H1 (cell line): ENCODE results near the gene RNF186. TPM values are rescaled to one million over a fixed set of nuclear protein-coding genes. Genes with fewer than 3 reads are reported as not detected.

ENCODE experiments used
- KDM4A ChIP-seq: IDR thresholded peaks from one replicate; pipeline ENCODE4 v1.7.1; 2012; ENCODE audit warnings: low read depth, mild to moderate bottlenecking, moderate library complexity, low read length, inconsistent platforms; ENCODE audit not compliant: severe bottlenecking
- NRF1 ChIP-seq: IDR thresholded peaks from 2 replicates; pipeline ENCODE4 v1.6.1; 2011; ENCODE audit warnings: mild to moderate bottlenecking, low read depth, low read length, improper control_type of control experiment
- SIRT6 ChIP-seq: IDR thresholded peaks from one replicate; pipeline ENCODE4 v1.7.1; 2012; ENCODE audit warnings: low read length, inconsistent platforms
- ZNF274 ChIP-seq: IDR thresholded peaks from 2 replicates; pipeline ENCODE4 v1.7.0; 2012; ENCODE audit warnings: low read length, borderline replicate concordance; ENCODE audit errors: extremely low read depth
- polyA plus RNA-seq, 7 experiments: library from polyadenylated mRNA; depleted of rRNA in 3 of 7; stranded (reverse) in 5 of 7; unstranded in 2 of 7; fragments of >200 nt in 5 of 7; fragments of 200-250 nt in 2 of 7; gene quantifications; 1 replicate in 5 of 7; 2 replicates in 1 of 7; 4 replicates in 1 of 7; pipeline versions ENCODE4 v1.2.1 to v1.2.3, GENCODE V29; 2011 to 2013; ENCODE audit warnings: missing spikeins in 2 of 7, mixed read lengths in 2 of 7
- total RNA-seq: library from RNA; stranded (reverse); fragmentation: NEBNext Ultra II Directional; extraction: Animal tissue kit (Norgen Biotek cat#: 25700); gene quantifications from 2 replicates; pipeline ENCODE4 v1.2.1, GENCODE V29; 2021
- TF ChIP-seq, protein P1 (sequence below): fragments of 300-600 bp; sonication (generic); IDR thresholded peaks from 2 replicates; pipeline ENCODE4 v1.7.1; 2012; ENCODE audit warnings: low read length, moderate library complexity, mild to moderate bottlenecking, inconsistent platforms; ENCODE audit not compliant: insufficient replicate concordance

RNF186 gene
- total and polyA plus RNA-seq, 2 of the 8 experiments (the other 6 are each of a cell fraction or from before 2014, with no cell fraction given) = not detected

GRCh38 chr1:19850214-19850613 lies 35.1 kb upstream of the RNF186 start (continued):
- TF ChIP-seq, protein P1, sequence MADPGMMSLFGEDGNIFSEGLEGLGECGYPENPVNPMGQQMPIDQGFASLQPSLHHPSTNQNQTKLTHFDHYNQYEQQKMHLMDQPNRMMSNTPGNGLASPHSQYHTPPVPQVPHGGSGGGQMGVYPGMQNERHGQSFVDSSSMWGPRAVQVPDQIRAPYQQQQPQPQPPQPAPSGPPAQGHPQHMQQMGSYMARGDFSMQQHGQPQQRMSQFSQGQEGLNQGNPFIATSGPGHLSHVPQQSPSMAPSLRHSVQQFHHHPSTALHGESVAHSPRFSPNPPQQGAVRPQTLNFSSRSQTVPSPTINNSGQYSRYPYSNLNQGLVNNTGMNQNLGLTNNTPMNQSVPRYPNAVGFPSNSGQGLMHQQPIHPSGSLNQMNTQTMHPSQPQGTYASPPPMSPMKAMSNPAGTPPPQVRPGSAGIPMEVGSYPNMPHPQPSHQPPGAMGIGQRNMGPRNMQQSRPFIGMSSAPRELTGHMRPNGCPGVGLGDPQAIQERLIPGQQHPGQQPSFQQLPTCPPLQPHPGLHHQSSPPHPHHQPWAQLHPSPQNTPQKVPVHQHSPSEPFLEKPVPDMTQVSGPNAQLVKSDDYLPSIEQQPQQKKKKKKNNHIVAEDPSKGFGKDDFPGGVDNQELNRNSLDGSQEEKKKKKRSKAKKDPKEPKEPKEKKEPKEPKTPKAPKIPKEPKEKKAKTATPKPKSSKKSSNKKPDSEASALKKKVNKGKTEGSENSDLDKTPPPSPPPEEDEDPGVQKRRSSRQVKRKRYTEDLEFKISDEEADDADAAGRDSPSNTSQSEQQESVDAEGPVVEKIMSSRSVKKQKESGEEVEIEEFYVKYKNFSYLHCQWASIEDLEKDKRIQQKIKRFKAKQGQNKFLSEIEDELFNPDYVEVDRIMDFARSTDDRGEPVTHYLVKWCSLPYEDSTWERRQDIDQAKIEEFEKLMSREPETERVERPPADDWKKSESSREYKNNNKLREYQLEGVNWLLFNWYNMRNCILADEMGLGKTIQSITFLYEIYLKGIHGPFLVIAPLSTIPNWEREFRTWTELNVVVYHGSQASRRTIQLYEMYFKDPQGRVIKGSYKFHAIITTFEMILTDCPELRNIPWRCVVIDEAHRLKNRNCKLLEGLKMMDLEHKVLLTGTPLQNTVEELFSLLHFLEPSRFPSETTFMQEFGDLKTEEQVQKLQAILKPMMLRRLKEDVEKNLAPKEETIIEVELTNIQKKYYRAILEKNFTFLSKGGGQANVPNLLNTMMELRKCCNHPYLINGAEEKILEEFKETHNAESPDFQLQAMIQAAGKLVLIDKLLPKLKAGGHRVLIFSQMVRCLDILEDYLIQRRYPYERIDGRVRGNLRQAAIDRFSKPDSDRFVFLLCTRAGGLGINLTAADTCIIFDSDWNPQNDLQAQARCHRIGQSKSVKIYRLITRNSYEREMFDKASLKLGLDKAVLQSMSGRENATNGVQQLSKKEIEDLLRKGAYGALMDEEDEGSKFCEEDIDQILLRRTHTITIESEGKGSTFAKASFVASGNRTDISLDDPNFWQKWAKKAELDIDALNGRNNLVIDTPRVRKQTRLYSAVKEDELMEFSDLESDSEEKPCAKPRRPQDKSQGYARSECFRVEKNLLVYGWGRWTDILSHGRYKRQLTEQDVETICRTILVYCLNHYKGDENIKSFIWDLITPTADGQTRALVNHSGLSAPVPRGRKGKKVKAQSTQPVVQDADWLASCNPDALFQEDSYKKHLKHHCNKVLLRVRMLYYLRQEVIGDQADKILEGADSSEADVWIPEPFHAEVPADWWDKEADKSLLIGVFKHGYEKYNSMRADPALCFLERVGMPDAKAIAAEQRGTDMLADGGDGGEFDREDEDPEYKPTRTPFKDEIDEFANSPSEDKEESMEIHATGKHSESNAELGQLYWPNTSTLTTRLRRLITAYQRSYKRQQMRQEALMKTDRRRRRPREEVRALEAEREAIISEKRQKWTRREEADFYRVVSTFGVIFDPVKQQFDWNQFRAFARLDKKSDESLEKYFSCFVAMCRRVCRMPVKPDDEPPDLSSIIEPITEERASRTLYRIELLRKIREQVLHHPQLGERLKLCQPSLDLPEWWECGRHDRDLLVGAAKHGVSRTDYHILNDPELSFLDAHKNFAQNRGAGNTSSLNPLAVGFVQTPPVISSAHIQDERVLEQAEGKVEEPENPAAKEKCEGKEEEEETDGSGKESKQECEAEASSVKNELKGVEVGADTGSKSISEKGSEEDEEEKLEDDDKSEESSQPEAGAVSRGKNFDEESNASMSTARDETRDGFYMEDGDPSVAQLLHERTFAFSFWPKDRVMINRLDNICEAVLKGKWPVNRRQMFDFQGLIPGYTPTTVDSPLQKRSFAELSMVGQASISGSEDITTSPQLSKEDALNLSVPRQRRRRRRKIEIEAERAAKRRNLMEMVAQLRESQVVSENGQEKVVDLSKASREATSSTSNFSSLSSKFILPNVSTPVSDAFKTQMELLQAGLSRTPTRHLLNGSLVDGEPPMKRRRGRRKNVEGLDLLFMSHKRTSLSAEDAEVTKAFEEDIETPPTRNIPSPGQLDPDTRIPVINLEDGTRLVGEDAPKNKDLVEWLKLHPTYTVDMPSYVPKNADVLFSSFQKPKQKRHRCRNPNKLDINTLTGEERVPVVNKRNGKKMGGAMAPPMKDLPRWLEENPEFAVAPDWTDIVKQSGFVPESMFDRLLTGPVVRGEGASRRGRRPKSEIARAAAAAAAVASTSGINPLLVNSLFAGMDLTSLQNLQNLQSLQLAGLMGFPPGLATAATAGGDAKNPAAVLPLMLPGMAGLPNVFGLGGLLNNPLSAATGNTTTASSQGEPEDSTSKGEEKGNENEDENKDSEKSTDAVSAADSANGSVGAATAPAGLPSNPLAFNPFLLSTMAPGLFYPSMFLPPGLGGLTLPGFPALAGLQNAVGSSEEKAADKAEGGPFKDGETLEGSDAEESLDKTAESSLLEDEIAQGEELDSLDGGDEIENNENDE = no peak
- TF ChIP-seq SIRT6 (no peak), ZNF274 (no peak), KDM4A (no peak), NRF1 (no peak)
- TF ChIP-seq, all 59 proteins: peak for 0
